Heart left ventricle (tissue), 13 donors: ENCODE measurements around the gene APEH.

Source experiments
- CTCF ChIP-seq, 12 donors: fragments of 200-600 bp; sonication (generic) in 4 of 12; IDR thresholded peaks; one replicate each; pipeline versions ENCODE4 v1.5.0 to v1.8.0; 2018 to 2022; ENCODE audit warnings: antibody characterized with exemption in 12 of 12, mild to moderate bottlenecking in 5 of 12
- POLR2A ChIP-seq, 2 donors: fragments of 450-650 bp; IDR thresholded peaks; one replicate each; pipeline ENCODE4 v1.6.1; 2017; ENCODE audit warnings: antibody characterized with exemption in 2 of 2, mild to moderate bottlenecking in 2 of 2, moderate library complexity in 2 of 2
- donor health status: ischemic (EF 13 %, LVEDD 7.1; RV severe dilation, severe dysfunction).
- donor health status: DM: no; HTN: yes; CAD: no.
- donor health status: DM: no; HTN: no; CAD: no.
- donor health status: ischemic (EF 25% LVEDD 6.9; RV normal size, moderate dysfunction).
- donor health status: ischemic (EF 25% LVEDD 5.7; RV mildly dilated, moderate dysfunction).
- donor health status: ischemic (EF 35%, LVEDD 5.7; RV mildly dilated, moderate dysfunction).
- donor health status: nonischemic (EF 11% LVEDD 7.7; RV severe dilation, severe dysfunction).
- donor health status: DM: yes; HTN: yes; CAD: no.
- donor health status: PGD.
- donor health status: ischemic (EF 29% LVEDD 5.4; RV normal size, mild dysfunction).
- donor health status: nonischemic (EF 23%, LVEDD 6.1; RV moderate dilation, normal function).

GRCh38 chr3:49721596-49721895 lies 47.4 kb downstream of the APEH start:
- TF ChIP-seq CTCF (IDR thresholded peaks at IDR 0.05) (no peak), POLR2A (IDR thresholded peaks at IDR 0.05) (no peak)
